BE2C (cell line): Measurements from ENCODE around the gene BSND.

ENCODE experiments used
- DNase-seq: peaks from one replicate; pipeline ENCODE4 v3.0.0-alpha.2; 2020
- H3K27me3 ChIP-seq: fragments of 250-450 bp; sonication (Bioruptor Pico); 2 replicates; pipeline ENCODE4 v1.5.1; 2020; ENCODE audit warnings: mild to moderate bottlenecking
- H3K36me3 ChIP-seq: fragments of 250-450 bp; sonication (Bioruptor Pico); 2 replicates; pipeline ENCODE4 v1.5.1; 2020; ENCODE audit warnings: mild to moderate bottlenecking
- H3K4me1 ChIP-seq: fragments of 250-450 bp; sonication (Bioruptor Pico); 2 replicates; pipeline ENCODE4 v1.5.1; 2020
- H3K4me3 ChIP-seq: 2 replicates; pipeline ENCODE4 v1.5.1; 2011; ENCODE audit warnings: low read depth, low read length
- H3K9me3 ChIP-seq: fragments of 250-450 bp; sonication (Bioruptor Pico); 2 replicates; pipeline ENCODE4 v1.5.1; 2020
- CTCF ChIP-seq: IDR thresholded peaks from 2 replicates; pipeline ENCODE4 v1.5.1; 2012; ENCODE audit warnings: mild to moderate bottlenecking, low read depth, low read length

The BSND gene

DNA sequence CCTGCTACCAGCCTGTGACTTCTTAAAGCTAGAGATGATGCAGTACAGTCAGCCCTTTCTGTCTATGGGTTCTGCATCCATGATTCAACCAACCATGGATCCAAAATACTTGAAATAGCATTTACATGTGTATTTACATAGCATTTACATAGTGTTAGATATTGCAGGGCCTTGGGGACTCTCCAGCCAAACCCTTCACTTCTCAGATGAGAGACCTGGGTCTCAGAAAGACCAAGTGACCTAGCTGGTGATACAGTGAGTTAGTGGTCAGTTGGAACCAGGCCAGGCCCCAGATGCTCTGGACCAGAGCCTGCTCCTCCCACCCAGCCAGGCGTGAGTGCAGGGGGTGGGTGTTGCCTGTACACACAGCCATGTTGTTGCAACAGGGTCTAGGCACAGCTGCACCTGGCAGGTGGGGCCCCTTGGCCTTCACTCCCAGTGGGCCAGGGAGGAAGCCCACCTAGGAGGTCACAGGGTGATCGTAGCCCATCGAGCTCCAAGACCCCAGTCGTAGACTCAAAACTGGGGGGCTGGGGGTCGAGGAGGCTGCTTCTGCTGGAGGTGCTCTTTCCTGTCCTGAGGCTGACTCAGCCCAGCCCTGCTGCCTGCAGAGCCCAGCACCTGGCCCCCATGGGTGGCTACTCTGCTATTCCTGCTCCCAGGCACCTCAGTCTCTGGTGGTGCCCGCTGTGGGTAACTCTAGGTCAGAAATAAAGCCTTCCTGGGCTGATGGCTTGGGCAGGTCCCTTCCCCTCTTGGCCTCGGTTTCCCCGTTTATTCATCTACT lies 10.6 kb upstream of the BSND start:
- Histone ChIP-seq H3K4me3 (no peak overlapping the region), H3K4me1 (no peaks in the 10 kb centered on the region), H3K27me3 (no peaks in the 10 kb centered on the region), H3K9me3 (no peaks in the 10 kb centered on the region), H3K36me3 (no peaks in the 10 kb centered on the region)
- no peak for DNase-seq
- no peak for TF ChIP-seq CTCF

GRCh38 chr1:54988975-54989374 lies 9.8 kb upstream of the BSND start:
- Histone ChIP-seq H3K27me3 (no peaks in the 10 kb centered on the region), H3K4me3 (no peak overlapping the region), H3K4me1 (no peaks in the 10 kb centered on the region), H3K9me3 (no peaks in the 10 kb centered on the region), H3K36me3 (no peaks in the 10 kb centered on the region)
- no peak for TF ChIP-seq CTCF
- no peak for DNase-seq

- Histone ChIP-seq H3K4me3 (no peak overlapping the region), H3K4me1 (no peaks in the 10 kb centered on the region), H3K9me3 (no peaks in the 10 kb centered on the region), H3K27me3 (no peaks in the 10 kb centered on the region), H3K36me3 (no peaks in the 10 kb centered on the region)
- no peak for TF ChIP-seq CTCF
- no peak for DNase-seq
These were observed 9.3 kb upstream of the BSND start for GRCh38 chr1:54989473-54989872.

DNA sequence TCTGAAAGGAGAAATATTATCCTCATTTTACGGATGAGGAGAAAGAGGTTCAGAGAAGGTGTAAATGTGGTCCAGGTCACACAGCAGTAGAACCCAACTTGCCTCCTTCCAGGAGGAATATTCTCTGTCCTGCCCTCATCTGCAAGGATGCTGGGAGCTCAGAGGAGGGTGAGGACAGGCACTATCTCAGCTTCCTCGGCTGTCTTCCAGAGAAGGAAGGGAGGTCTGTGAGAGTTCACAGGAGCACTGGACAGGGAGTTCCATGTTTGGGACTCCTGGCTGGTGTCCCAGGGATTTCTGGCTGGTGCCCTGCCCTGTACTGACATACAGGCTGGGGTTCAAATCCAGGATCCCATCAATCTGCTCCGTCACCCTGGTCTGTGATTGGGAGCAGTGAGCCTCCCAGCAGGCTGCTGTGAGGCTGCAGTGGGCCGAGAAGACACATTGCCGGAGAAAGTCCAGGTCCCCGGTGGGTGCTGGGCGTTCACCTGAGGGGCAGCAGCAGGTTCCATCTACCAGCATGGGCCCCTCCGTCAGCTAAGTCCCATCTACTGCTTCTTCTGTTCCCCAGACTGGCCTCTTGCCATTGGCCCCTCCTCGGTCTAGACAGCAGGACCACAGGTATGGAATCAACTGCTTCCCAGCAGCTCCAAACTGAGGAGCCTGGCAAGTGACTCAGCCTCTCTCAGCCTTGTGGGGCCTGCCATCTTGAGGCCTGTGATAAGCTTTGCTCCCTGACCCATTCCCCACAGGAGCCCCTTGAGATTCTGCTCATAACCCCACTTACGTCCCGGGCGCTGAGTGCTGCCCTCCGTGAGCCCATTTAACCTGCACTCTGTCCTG lies 8.5 kb upstream of the BSND start:
- Histone ChIP-seq H3K4me1 (no peaks in the 10 kb centered on the region), H3K36me3 (no peaks in the 10 kb centered on the region), H3K9me3 (no peaks in the 10 kb centered on the region), H3K4me3 (no peak overlapping the region), H3K27me3 (no peaks in the 10 kb centered on the region)
- DNase-seq = no peak
- TF ChIP-seq CTCF = no peak

DNA sequence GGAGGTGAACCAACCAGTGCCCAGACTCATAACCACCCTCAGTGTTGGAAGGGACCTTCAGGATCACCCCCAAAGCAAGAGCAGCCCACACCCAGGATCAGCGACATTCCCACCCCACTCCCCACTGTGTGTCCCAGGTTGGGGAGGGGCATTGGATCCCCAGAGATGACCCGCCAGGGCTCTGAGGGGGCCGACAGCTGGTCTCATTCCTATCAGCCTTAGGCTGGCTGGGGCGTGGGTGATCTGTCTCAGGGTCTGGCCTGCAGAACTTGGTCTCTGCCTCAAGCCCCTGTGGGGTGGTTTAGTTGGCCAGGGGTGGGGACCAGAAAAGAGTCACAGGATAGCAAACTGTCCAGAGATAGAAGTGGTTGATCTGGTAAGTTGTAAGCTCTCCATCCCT lies 7.8 kb upstream of the BSND start:
- TF ChIP-seq CTCF = no peak

GRCh38 chr1:54991939-54992338 lies 6.8 kb upstream of the BSND start:
- Histone ChIP-seq H3K4me3 (no peak overlapping the region), H3K9me3 (no peaks in the 10 kb centered on the region), H3K36me3 (no peaks in the 10 kb centered on the region), H3K4me1 (no peaks in the 10 kb centered on the region), H3K27me3 (no peaks in the 10 kb centered on the region)
- TF ChIP-seq CTCF = no peak
- DNase-seq = no peak

More for the DNA sequence above, 7.8 kb upstream of the BSND start:
- H3K9me3 ChIP-seq = no peaks in the 10 kb centered on the region
- no peaks in the 10 kb centered on the region for H3K4me1 ChIP-seq
- no peak for DNase-seq
- H3K36me3 ChIP-seq = no peaks in the 10 kb centered on the region
- H3K4me3 ChIP-seq = no peak overlapping the region
- H3K27me3 ChIP-seq = no peaks in the 10 kb centered on the region
